PC-9 (cell line): Measurements from ENCODE around the gene OSBPL10. TPM values are rescaled to one million over a fixed set of nuclear protein-coding genes. Genes with fewer than 3 reads are reported as not detected.

Source experiments
- BruUV-seq: library from RNA; stranded (reverse); fragments of 400-500 nt; replicated peaks from 2 replicates; lab custom pipeline; 2021; lab: Mats Ljungman, UMichigan
- CTCF ChIA-PET: fragments of 300-600 bp; sonication (Branson Sonifier 250); formaldehyde crosslinking; loops from one replicate; lab custom pipeline; 2022; ENCODE audit warnings: antibody characterized with exemption; lab: Charles Lee
- POLR2A ChIA-PET: fragments of 300-600 bp; sonication (Branson Sonifier 250); formaldehyde crosslinking; loops from one replicate; lab custom pipeline; 2022; ENCODE audit warnings: antibody characterized with exemption; ENCODE audit not compliant: unreplicated experiment; lab: Charles Lee
- DNase-seq, 2 experiments: peaks; one replicate each; pipeline versions ENCODE4 v3.0.0 to v3.0.0-alpha.2; 2015 to 2022; ENCODE audit warnings: mixed read lengths in 1 of 2
- H2AFZ ChIP-seq: fragments of 200-600 bp; sonication (generic); 2 replicates; pipeline ENCODE4 v1.8.1; 2017; ENCODE audit warnings: antibody characterized with exemption
- H3F3A ChIP-seq: fragments of 200-600 bp; sonication (generic); 2 replicates; pipeline ENCODE4 v1.8.1; 2017; ENCODE audit warnings: antibody characterized with exemption, mild to moderate bottlenecking, low read depth; ENCODE audit not compliant: insufficient read depth
- H3K27ac ChIP-seq: fragments of 200-600 bp; sonication (generic); 2 replicates; pipeline ENCODE4 v1.6.1; 2016; ENCODE audit warnings: mixed run types
- H3K27me3 ChIP-seq: fragments of 200-600 bp; sonication (generic); 2 replicates; pipeline ENCODE4 v1.6.1; 2016; ENCODE audit warnings: low read depth, mixed run types; ENCODE audit not compliant: insufficient read depth
- H3K36me3 ChIP-seq: fragments of 200-600 bp; sonication (generic); 2 replicates; pipeline ENCODE4 v1.6.1; 2016; ENCODE audit warnings: low read depth, mixed run types
- H3K4me1 ChIP-seq: fragments of 200-600 bp; sonication (generic); replicated peaks from 2 replicates; pipeline ENCODE4 v1.6.1; 2016; ENCODE audit warnings: mixed run types; ENCODE audit not compliant: insufficient read depth
- H3K4me2 ChIP-seq: fragments of 200-600 bp; sonication (generic); 2 replicates; pipeline ENCODE4 v1.6.1; 2017; ENCODE audit warnings: mixed run types
- H3K4me3 ChIP-seq: fragments of 200-600 bp; sonication (generic); 2 replicates; pipeline ENCODE4 v1.6.1; 2016; ENCODE audit warnings: mixed run types
- H3K79me2 ChIP-seq: fragments of 200-600 bp; sonication (generic); 2 replicates; pipeline ENCODE4 v1.6.1; 2017; ENCODE audit warnings: low read depth, mixed run types
- H3K9me2 ChIP-seq: fragments of 200-600 bp; sonication (generic); 2 replicates; pipeline ENCODE4 v1.8.1; 2017; ENCODE audit warnings: mild to moderate bottlenecking; ENCODE audit not compliant: insufficient read depth
- H3K9me3 ChIP-seq: fragments of 200-600 bp; sonication (generic); 2 replicates; pipeline ENCODE4 v1.8.1; 2016; ENCODE audit warnings: low read depth; ENCODE audit not compliant: insufficient read depth
- H4K20me1 ChIP-seq: fragments of 200-600 bp; sonication (generic); 2 replicates; pipeline ENCODE4 v1.8.1; 2017; ENCODE audit not compliant: insufficient read depth
- EZH2 ChIP-seq: fragments of 200-600 bp; sonication (generic); IDR thresholded peaks from 2 replicates; pipeline ENCODE4 v1.8.0; 2017; ENCODE audit warnings: antibody characterized with exemption, low read depth
- intact Hi-C: fragments of 100-400 bp; cut with micrococcal nuclease; formaldehyde crosslinking; loops from one replicate; pipeline ENCODE4 v1.10.0; 2022; ENCODE audit not compliant: unreplicated experiment
- total RNA-seq: library from RNA; stranded (reverse); gene quantifications from 2 replicates; pipeline ENCODE4 v1.2.3, GENCODE V29; 2021
- TF ChIP-seq, protein P1 (sequence below): fragments of 200-600 bp; sonication (generic); conservative IDR thresholded peaks from 2 replicates; pipeline ENCODE4 v1.6.1; 2017; ENCODE audit warnings: mixed run types, antibody characterized with exemption, mild to moderate bottlenecking, moderate library complexity

Gene OSBPL10
- total RNA-seq, 1 experiment from 2014 or later: 42.0 TPM

DNA sequence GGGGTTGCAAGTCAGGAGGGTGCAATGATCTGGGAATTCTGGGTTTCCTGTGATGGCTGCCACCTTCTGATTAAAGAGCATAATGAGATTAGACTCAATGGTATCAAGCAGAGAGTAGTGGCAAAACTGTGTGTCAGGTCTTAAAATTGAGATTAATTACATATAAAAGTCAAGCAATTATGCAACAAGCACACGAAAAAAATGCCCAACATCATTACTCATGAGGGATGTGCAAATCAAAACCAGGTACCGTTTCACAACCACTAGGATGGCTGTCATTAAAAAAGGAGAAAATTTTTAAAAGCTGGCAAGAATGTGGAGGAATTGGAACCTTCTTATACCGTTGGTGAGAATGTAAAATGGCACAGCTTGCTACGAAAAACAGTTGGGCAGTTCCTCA, 205.0 kb downstream of the OSBPL10 start:
- no peaks in the 10 kb centered on the region for H3K27me3 ChIP-seq
- no peak overlapping the region for H3K4me2 ChIP-seq
- TF ChIP-seq, protein P1, sequence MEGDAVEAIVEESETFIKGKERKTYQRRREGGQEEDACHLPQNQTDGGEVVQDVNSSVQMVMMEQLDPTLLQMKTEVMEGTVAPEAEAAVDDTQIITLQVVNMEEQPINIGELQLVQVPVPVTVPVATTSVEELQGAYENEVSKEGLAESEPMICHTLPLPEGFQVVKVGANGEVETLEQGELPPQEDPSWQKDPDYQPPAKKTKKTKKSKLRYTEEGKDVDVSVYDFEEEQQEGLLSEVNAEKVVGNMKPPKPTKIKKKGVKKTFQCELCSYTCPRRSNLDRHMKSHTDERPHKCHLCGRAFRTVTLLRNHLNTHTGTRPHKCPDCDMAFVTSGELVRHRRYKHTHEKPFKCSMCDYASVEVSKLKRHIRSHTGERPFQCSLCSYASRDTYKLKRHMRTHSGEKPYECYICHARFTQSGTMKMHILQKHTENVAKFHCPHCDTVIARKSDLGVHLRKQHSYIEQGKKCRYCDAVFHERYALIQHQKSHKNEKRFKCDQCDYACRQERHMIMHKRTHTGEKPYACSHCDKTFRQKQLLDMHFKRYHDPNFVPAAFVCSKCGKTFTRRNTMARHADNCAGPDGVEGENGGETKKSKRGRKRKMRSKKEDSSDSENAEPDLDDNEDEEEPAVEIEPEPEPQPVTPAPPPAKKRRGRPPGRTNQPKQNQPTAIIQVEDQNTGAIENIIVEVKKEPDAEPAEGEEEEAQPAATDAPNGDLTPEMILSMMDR: no peak
- no peak for TF ChIP-seq EZH2
- no peaks in the 10 kb centered on the region for H3K36me3 ChIP-seq
- no peaks in the 10 kb centered on the region for H3K9me2 ChIP-seq
- ChIA-PET CTCF (no interaction called here), POLR2A (no interaction called here)
- no peaks in the 10 kb centered on the region for H3K4me1 ChIP-seq
- DNase-seq: no peak
- no peaks in the 10 kb centered on the region for H3K9me3 ChIP-seq
- H3K4me3 ChIP-seq: no peak overlapping the region
- no peaks in the 10 kb centered on the region for H3K79me2 ChIP-seq
- H3K27ac ChIP-seq: no peak overlapping the region
- intact Hi-C loops: no loop called here
- H4K20me1 ChIP-seq: no peaks in the 10 kb centered on the region
- BruUV-seq: no TSS peak
- no peak overlapping the region for H2AFZ ChIP-seq
- H3F3A ChIP-seq: no peaks in the 10 kb centered on the region

DNA sequence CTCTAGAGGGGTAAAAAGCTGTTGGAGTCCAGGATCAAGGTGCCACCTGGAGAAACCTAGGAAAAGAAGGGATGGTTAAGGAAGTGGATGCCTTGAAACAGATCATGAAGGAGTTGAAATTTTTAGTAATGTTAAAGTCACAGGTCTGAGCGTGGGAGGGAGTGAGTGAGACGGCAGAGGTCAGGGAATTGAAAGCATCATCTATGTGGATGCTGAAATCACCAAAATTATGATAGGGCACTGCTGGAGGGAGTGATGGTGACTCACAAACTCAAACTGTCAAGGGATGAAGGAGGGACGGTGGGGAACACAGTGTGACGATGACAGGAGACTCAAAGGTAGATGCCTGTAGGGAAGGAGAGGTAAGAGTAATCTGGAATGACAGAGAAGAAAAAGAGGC, 205.7 kb downstream of the OSBPL10 start:
- no peaks in the 10 kb centered on the region for H3K9me2 ChIP-seq
- ChIA-PET POLR2A (no interaction called here), CTCF (no interaction called here)
- BruUV-seq: no TSS peak
- TF ChIP-seq, protein P1: no peak
- TF ChIP-seq EZH2: no peak
- no peaks in the 10 kb centered on the region for H3K36me3 ChIP-seq
- no peaks in the 10 kb centered on the region for H3K27me3 ChIP-seq
- no peaks in the 10 kb centered on the region for H3K4me1 ChIP-seq
- intact Hi-C loops: no loop called here
- no peaks in the 10 kb centered on the region for H3K79me2 ChIP-seq
- no peak for DNase-seq
- no peaks in the 10 kb centered on the region for H4K20me1 ChIP-seq
- H3F3A ChIP-seq: no peaks in the 10 kb centered on the region
- H3K9me3 ChIP-seq: no peaks in the 10 kb centered on the region
- H3K27ac ChIP-seq: no peak overlapping the region
- no peak overlapping the region for H3K4me3 ChIP-seq
- no peak overlapping the region for H2AFZ ChIP-seq
- no peak overlapping the region for H3K4me2 ChIP-seq

DNA sequence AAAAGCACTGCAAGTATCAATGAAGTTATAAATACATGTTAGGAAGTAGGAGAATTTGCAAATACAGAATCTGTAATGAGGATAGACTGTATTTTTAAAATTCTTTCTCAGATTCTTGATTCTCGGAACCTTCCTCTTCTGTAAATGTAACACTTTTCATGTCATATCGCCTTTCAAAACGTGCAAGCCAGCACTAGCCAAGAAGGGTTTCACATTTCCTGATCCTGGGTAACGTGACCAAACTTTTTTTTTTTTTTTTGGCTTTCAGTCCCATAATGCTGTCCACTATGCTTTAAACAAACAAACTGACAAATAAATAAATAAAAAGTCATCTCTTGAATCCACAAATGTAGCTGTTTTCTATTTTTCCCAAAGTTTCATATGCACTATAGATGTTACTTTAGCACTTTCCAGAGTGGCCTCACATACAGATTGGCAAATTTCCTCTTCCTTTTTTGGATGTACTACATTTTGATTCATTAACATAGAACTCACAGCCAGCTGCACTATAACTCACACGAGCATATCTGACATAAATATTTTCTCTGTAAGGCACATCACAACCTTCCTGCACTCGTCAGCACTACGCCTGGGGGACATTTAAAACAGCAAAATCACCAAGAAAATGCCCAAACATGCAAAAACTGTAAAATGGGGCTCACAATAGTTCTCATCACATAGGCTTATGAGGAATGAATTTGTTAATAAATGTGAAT, 208.1 kb downstream of the OSBPL10 start:
- no peaks in the 10 kb centered on the region for H3K27me3 ChIP-seq
- no peak for DNase-seq
- H3K9me3 ChIP-seq: no peaks in the 10 kb centered on the region
- H2AFZ ChIP-seq: no peak overlapping the region
- CTCF ChIA-PET: no interaction called here
- H3K79me2 ChIP-seq: no peaks in the 10 kb centered on the region
- no peaks in the 10 kb centered on the region for H3K36me3 ChIP-seq
- TF ChIP-seq EZH2: no peak
- TF ChIP-seq, protein P1: no peak
- H4K20me1 ChIP-seq: no peaks in the 10 kb centered on the region
- POLR2A ChIA-PET: no interaction called here
- H3K4me3 ChIP-seq: no peak overlapping the region
- H3K4me2 ChIP-seq: no peak overlapping the region
- H3K27ac ChIP-seq: no peak overlapping the region
- no peaks in the 10 kb centered on the region for H3K9me2 ChIP-seq
- H3K4me1 ChIP-seq: no peaks in the 10 kb centered on the region
- intact Hi-C loops: no loop called here
- no peaks in the 10 kb centered on the region for H3F3A ChIP-seq
- BruUV-seq: no TSS peak
